ENCODE results near the gene NR2C1. TPM values are rescaled to one million over a fixed set of nuclear protein-coding genes. Genes with fewer than 3 reads are reported as not detected.

NR2C1 gene
- total RNA-seq, result 10 to 100 TPM in 5 of 6 donors, 1 to 10 TPM in 1; 8.5 to 17.6 (median 13.7) TPM
- 10 to 100 TPM; 47.2 to 54.5 TPM for polyA plus RNA-seq

GRCh38 chr12:95072900-95073697, at the start of gene NR2C1:
NR2C1 (minus strand) TSS chr12:95073618; CDS start chr12:95067384, 6,234 bp downstream.
- TF ChIP-seq, protein P1, sequence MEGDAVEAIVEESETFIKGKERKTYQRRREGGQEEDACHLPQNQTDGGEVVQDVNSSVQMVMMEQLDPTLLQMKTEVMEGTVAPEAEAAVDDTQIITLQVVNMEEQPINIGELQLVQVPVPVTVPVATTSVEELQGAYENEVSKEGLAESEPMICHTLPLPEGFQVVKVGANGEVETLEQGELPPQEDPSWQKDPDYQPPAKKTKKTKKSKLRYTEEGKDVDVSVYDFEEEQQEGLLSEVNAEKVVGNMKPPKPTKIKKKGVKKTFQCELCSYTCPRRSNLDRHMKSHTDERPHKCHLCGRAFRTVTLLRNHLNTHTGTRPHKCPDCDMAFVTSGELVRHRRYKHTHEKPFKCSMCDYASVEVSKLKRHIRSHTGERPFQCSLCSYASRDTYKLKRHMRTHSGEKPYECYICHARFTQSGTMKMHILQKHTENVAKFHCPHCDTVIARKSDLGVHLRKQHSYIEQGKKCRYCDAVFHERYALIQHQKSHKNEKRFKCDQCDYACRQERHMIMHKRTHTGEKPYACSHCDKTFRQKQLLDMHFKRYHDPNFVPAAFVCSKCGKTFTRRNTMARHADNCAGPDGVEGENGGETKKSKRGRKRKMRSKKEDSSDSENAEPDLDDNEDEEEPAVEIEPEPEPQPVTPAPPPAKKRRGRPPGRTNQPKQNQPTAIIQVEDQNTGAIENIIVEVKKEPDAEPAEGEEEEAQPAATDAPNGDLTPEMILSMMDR (IDR thresholded peaks at IDR 0.05), result no peak
- no peak for FAIRE-seq

GRCh38 chr12:95118788-95119179, 45.4 kb upstream of the NR2C1 start:
- no peak for DNase-seq
- H3K4me1 ChIP-seq, result no peaks in the 10 kb centered on the region
- H3K27ac ChIP-seq, result peak overlapping the region in 2 of 4 donors; percentile 55 to 64
- TF ChIP-seq, protein P1 (IDR thresholded peaks at IDR 0.05), result no peak
- no peak for ATAC-seq
- FAIRE-seq, result no peak
- no peaks in the 10 kb centered on the region for H3K27me3 ChIP-seq
- no peaks in the 10 kb centered on the region for H3K9me3 ChIP-seq
- no peak overlapping the region for H3K4me3 ChIP-seq
- 89 to 93% methylated on average over 3 of the region's 3 CpGs for whole genome bisulfite sequencing, 2 donors
- intact Hi-C loops (cut with DNase I), result loop anchor here in 2 of 3 donors (5.0 to 10.0 kb wide), 4 partner anchors 106 to 416 kb away; no protein-coding TSS in a partner anchor
- H3K36me3 ChIP-seq, result no peaks in the 10 kb centered on the region

More at GRCh38 chr12:95072900-95073697, at the start of gene NR2C1:
- H3K4me3 ChIP-seq, result peak within 1 kb of the TSS; percentile 78 to 99 (median 96)
- peaks cover 0 to 3% (median 0%) of the 10 kb centered on the region in 3 donors for H3K4me1 ChIP-seq
- peak; percentile 89 to 98 (median 94) for DNase-seq
- no peaks in the 10 kb centered on the region for H3K36me3 ChIP-seq
- WGBS, 2 donors, result 0% methylated on average over 90 to 99 of the region's 99 CpGs
- H3K27ac ChIP-seq, result peak within 1 kb of the TSS; percentile 61 to 86 (median 68)
- H3K27me3 ChIP-seq, result no peaks in the 10 kb centered on the region
- ATAC-seq, result peak; percentile 97 to 99 (median 98)
- H3K9me3 ChIP-seq, result no peaks in the 10 kb centered on the region
- intact Hi-C loops (cut with DNase I), result no loop called here

DNA sequence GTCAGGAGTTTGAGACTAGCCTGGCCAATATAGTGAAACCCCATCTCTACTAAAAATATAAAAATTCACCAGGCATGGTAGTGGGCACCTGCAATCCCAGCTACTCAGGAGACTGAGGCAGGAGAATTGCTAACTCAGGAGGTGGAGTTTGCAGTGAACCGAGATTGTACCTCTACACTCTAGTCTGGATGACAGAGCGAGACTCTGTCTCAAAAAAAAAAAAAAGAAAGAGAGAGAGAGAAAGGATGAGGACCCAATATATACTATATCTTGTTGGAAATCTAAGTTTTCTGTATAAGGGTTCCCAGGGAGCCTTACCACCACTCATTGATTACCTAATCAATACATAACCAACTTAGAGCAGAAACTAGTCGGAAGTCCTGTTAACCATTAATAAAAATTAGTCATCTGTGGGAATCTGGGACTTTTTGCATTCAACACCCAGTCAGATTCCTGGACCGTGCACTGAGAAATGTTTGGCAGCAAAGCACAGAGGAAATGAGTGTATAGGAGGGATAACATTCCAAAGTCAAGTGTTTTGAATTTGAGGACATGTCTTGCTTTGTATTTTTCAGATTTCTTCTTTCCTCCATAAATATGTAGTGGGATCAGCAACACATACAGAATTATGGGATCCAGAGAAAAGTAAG, 44.8 kb upstream of the NR2C1 start:
- intact Hi-C loops (cut with DNase I), result loop anchor here in 2 of 3 donors (5.0 to 10.0 kb wide), 4 partner anchors 107 to 417 kb away; no protein-coding TSS in a partner anchor
- WGBS, 2 donors, result 43 to 47% methylated on average over 4 of the region's 4 CpGs
- no peak overlapping the region for H3K4me3 ChIP-seq
- no peaks in the 10 kb centered on the region for H3K4me1 ChIP-seq
- TF ChIP-seq, protein P1 (IDR thresholded peaks at IDR 0.05), result no peak
- H3K9me3 ChIP-seq, result no peaks in the 10 kb centered on the region
- H3K27ac ChIP-seq, result peak overlapping the region in 2 of 4 donors; percentile 55 to 64
- peak in 1 of 6 donors; percentile 19 for DNase-seq
- no peak for FAIRE-seq
- no peaks in the 10 kb centered on the region for H3K36me3 ChIP-seq
- no peaks in the 10 kb centered on the region for H3K27me3 ChIP-seq
- peak; percentile 29 to 71 (median 70) for ATAC-seq

DNA sequence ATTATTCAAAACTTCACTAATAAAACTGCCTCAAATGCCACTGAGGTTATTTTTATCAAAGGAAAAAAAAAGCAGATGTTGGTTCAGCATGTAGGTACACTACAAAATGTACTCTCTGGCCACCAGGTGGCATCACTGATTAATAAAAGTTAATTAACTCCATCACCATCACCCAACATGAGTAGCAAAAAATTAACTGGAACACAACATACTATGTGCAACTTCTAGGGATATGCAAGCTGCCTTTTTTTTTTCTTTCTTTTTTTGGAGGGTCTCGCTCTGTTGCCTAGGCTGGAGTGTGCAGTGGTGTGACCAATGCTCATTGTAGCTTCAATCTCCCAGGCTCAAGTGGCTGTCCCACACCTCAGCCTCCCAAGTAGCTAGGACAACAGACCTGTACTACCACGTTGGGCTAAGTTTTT, 43.8 kb upstream of the NR2C1 start:
- Histone ChIP-seq H3K27ac (peak overlapping the region in 2 of 4 donors; percentile 20 to 64), H3K36me3 (peaks cover 0 to 8% (median 0%) of the 10 kb centered on the region in 3 donors), H3K9me3 (no peaks in the 10 kb centered on the region), H3K4me3 (no peak overlapping the region), H3K4me1 (no peaks in the 10 kb centered on the region), H3K27me3 (no peaks in the 10 kb centered on the region)
- FAIRE-seq, result peak; percentile 96
- peak; percentile 86 to 95 (median 92) for ATAC-seq
- WGBS, 2 donors, result 15% methylated on average over 2 of the region's 2 CpGs
- TF ChIP-seq, protein P1 (IDR thresholded peaks at IDR 0.05), result peak; percentile 35 to 69 (median 65)
- intact Hi-C loops (cut with DNase I), result loop anchor here in 2 of 3 donors (5.0 to 10.0 kb wide), 4 partner anchors 108 to 418 kb away; no protein-coding TSS in a partner anchor
- peak in 4 of 6 donors; percentile 33 to 73 (median 60) for DNase-seq

Data from pancreas (tissue), 10 donors.